KG1 (cell line): ENCODE measurements around the gene TRAM2.

Experiments
- DNase-seq: peaks from one replicate; lab custom pipeline; 2025; lab: John Stamatoyannopoulos, UW

TRAM2 gene

GRCh38 chr6:52570291-52570700 lies 6.6 kb downstream of the TRAM2 start:
- DNase-seq = no peak

GRCh38 chr6:52568320-52568719 lies 8.5 kb downstream of the TRAM2 start:
- no peak for DNase-seq

DNA sequence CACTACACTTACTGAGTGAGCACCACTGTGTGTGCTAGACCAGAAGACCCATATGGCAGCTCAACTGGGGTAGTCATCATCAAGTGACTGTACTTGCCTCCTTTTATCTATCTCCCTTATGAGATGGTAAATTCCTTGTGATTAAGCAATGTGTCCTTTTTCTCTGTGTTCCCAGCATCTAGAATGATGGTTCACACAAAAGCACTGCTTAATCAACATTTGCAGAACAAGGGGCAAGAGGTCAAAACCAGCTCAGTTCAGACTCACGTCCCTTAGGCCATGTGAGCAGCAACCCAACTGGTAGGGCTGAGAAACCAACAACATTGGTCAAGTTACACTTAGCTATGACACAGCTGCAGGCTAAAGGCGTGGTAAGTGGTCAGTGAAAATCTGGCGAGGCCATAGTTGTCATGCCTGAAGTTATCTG lies 10.0 kb downstream of the TRAM2 start:
- DNase-seq = no peak

DNA sequence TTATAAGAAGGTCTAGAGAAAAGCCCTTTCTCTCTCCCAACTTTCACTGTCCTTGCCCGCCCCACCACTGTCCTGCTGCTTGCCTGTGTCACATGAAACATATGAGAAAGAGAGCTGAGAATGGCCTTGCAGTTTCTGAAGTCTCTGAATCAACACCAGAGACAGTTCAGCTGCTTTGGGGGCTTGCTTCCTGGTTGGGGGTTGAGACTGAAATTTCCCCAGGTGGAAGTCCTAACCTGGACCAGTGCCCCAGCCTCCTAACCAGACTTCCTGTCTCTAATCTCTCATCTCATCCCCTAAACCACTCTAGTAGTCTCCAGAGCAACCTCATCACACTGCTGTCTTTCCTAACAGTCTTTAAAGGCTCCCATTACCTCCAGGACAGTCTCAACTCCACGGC lies 10.7 kb downstream of the TRAM2 start:
- no peak for DNase-seq

- DNase-seq = no peak
These were observed 12.0 kb downstream of the TRAM2 start for GRCh38 chr6:52564856-52565255.

GRCh38 chr6:52562911-52563310 lies 13.9 kb downstream of the TRAM2 start:
- DNase-seq = no peak

- no peak for DNase-seq
These were observed 16.4 kb downstream of the TRAM2 start for GRCh38 chr6:52560462-52560861.

GRCh38 chr6:52558266-52559000 lies 18.4 kb downstream of the TRAM2 start:
- DNase-seq = no peak

- DNase-seq = no peak
These were observed 19.2 kb downstream of the TRAM2 start for GRCh38 chr6:52557389-52558265.

GRCh38 chr6:52555518-52556233 lies 21.2 kb downstream of the TRAM2 start:
- DNase-seq = no peak

- no peak for DNase-seq
These were observed 22.1 kb downstream of the TRAM2 start for GRCh38 chr6:52554684-52555280.

DNA sequence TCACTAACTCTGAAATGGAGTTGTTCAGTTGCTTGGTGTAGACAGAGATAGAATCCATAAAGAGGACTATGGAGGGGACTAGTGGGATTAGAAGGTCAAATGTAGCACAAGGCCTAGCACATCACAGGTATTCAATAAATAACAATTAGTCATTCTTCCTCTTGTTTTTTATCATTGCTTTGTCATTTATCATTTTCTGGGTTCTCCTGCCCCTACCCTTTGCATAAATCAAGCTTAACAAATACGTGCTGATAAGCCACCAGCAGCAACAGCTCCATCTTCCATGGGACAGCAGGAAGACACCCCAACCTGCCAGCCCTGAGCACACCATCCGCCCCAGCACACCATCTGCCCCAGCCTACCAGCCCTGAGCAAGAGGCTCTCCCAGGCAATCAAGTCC lies 23.1 kb downstream of the TRAM2 start:
- no peak for DNase-seq

DNA sequence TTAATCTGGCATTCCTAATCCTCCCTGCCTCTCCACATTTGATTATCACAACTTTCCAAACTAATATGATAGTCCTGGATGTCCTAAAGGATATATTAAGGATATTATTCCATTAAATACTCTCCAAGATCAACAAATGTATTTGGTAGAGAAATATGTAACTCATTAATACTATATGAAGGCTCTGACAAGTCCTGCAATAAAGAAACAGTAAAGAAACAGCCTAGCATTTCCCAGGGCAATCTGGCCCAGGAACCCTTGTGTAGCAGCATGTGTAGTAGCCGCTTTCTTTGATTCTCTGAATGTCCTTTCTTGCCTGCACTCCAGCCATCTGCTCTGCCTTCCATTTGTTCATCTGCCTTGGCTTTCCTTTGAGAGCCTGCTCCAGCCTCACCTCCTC lies 23.7 kb downstream of the TRAM2 start:
- no peak for DNase-seq

- no peak for DNase-seq
These were observed 24.6 kb downstream of the TRAM2 start for GRCh38 chr6:52552278-52552643.

DNA sequence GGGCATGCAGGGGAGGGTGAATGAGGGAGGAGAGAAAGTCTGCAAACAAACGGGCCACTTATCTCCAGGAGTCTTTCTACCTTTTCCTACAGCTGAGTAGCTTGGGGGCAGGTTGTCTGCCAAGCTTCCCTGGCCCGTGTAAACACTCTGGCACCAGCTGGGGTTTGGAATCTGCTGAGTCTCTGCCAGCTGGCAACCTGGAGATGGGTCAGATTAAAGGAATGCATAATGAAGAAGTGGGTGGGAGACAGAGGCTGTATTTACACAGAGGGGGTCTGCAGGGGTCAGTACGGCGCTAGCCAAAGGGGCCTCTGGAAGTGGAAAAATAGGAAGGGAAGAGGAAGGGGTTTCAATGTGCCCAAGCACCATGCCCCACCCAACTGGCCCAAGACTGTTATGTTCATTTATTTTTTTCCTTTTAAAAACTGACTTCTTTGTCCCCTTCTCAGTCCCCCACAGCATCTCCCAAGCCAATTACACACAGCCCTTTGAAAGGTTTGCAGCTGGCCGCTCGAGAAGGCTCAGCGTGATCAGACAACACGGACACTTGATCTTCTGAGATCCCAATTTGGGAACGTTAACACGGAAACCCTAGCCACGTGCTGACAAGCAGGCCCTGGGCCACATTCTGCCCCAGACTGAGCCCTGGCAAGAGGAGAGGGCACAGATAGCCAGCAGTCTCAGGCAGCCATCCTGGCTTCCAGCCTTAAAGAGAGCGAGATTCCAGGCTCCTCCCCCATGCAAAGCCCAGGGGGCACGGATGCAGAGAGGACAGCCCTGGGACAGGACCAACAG lies 25.2 kb downstream of the TRAM2 start:
- no peak for DNase-seq

DNA sequence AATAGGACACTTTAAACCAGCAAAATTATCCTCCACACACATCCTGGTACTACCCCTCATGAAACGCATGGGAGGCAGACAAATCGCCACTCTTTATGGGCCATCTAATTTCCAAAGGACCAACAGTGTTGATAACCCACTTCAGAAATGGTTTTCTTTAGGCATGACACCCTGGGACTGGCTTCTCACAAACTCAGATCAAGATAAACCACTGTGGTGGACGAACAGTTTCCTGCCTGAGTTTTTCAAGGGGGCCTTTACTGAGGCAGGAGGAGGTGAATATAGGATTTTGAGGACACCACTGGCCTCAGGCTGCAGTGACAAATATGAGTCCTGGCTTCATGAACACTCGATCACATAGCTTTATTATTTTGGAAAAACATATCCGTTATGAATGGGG lies 26.0 kb downstream of the TRAM2 start:
- DNase-seq = no peak

GRCh38 chr6:52550014-52550575 lies 26.8 kb downstream of the TRAM2 start:
- no peak for DNase-seq

- no peak for DNase-seq
These were observed 27.4 kb downstream of the TRAM2 start for GRCh38 chr6:52549428-52549827.

- DNase-seq = no peak
These were observed 27.9 kb downstream of the TRAM2 start for GRCh38 chr6:52548999-52549398.

DNA sequence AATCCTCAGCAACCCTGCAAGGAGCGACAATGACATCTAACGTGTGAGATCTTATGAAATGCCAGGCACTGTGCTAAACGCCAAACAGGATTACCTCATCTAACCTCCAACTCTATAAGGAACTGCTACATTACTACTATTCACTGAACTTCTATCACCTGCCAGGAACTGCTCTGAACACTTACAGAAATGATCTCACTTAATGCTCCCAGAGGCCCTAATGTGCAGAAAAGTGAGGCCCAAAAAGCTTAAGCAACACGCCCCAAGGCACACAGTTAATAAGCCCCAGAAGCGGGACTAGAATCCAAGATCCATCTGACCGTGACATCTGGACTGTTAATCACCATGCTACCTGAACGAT lies 28.5 kb downstream of the TRAM2 start:
- DNase-seq = no peak

DNA sequence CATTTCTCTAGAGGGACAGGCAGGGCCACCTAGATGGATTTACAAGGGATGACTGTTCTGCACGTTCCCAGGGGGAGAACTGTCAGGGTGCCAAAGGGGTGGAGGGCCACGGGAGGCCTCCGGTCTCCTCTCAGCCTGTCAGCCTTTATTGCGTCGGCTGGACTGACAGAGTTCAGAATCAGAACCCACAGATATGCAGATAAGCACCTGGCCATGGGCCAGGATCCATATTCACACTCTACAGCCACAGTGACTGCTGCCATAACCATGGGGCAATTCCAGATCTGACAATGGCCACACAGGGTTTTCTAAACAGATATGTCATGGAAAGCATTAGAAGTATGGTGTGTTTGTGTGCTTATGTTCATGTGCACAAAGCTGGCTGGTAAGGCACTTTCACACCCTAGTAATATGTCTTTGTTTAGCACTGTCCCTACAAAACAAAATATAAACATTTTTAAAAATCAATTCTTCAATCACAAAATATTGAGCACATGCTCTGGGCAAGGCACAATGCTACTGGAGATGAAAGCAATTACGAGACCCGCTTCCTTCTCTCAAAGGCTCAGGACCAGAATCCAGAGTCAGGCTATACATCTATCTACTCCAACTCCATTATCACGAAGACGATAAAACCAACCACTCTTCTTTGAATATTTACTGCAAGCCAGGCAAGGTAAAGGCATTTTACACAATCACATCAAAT lies 29.1 kb downstream of the TRAM2 start:
- no peak for DNase-seq
